B cell (primary cell): ENCODE data around the gene PTPRN. TPM values are rescaled to one million over a fixed set of nuclear protein-coding genes. Genes with fewer than 3 reads are reported as not detected.

ENCODE experiments used
- ATAC-seq: fragments of 200-7000 bp; cut with Tn5 transposase; one replicate; pipeline ENCODE4 v1.10.0; 2021; ENCODE audit warnings: low read depth, mild to moderate bottlenecking, moderate number of reproducible peaks, moderate library complexity
- CTCF ChIA-PET: fragments of 350-600 bp; sonication (Branson Sonifier 250); formaldehyde crosslinking; loops from one replicate; lab custom pipeline; 2021; ENCODE audit warnings: antibody characterized with exemption, inconsistent platforms; lab: Charles Lee
- POLR2A ChIA-PET: fragments of 350-600 bp; sonication (Branson Sonifier 250); formaldehyde crosslinking; loops from one replicate; lab custom pipeline; 2021; ENCODE audit warnings: antibody characterized with exemption; lab: Charles Lee
- DNase-seq: peaks from one replicate; pipeline ENCODE4 v3.0.0; 2013
- H2AFZ ChIP-seq: 2 replicates; pipeline ENCODE4 v1.6.1; 2012; ENCODE audit warnings: mild to moderate bottlenecking, low read depth, low read length; ENCODE audit not compliant: insufficient read depth, poor library complexity, severe bottlenecking
- H3K27ac ChIP-seq, 2 donors: 1 replicate in 1 of 2; 2 replicates in 1 of 2; pipeline ENCODE4 v1.5.1; 2012 to 2013; ENCODE audit warnings: low read length in 2 of 2, mild to moderate bottlenecking in 2 of 2, moderate library complexity in 1 of 2
- H3K27me3 ChIP-seq, 4 experiments: fragments of 200-600 bp in 1 of 4; sonication (generic) in 1 of 4; replicated peaks in 1 of 4; 1 replicate in 2 of 4; 2 replicates in 2 of 4; pipeline versions ENCODE4 v1.6.1 to v1.7.0; 2013 to 2016; ENCODE audit warnings: low read length in 3 of 4, mild to moderate bottlenecking in 2 of 4, mixed read lengths in 1 of 4, moderate library complexity in 1 of 4; ENCODE audit not compliant: insufficient read depth in 4 of 4, control insufficient read depth in 3 of 4; ENCODE audit errors: control extremely low read depth in 1 of 4
- H3K36me3 ChIP-seq, 2 experiments: replicated peaks in 1 of 2; 1 replicate in 1 of 2; 2 replicates in 1 of 2; pipeline versions ENCODE4 v1.6.1 to v1.7.1; 2013; ENCODE audit warnings: low read length in 1 of 2; ENCODE audit not compliant: insufficient read depth in 2 of 2, control insufficient read depth in 1 of 2; ENCODE audit errors: control extremely low read depth in 1 of 2, extremely low read depth in 1 of 2
- H3K4me1 ChIP-seq, 2 donors: fragments of 200-600 bp in 1 of 2; sonication (generic) in 1 of 2; 1 replicate in 1 of 2; 2 replicates in 1 of 2; pipeline versions ENCODE4 v1.5.1 to v1.6.1; 2013 to 2017; ENCODE audit warnings: low read length in 2 of 2; ENCODE audit not compliant: control insufficient read depth in 2 of 2, insufficient read depth in 2 of 2
- H3K4me2 ChIP-seq: replicated peaks from 2 replicates; pipeline ENCODE3; 2012; ENCODE audit warnings: mild to moderate bottlenecking, low read depth, low read length; ENCODE audit not compliant: poor library complexity, severe bottlenecking
- H3K4me3 ChIP-seq, 5 experiments: fragments of 200-600 bp in 1 of 5; sonication (generic) in 1 of 5; 1 replicate in 3 of 5; 2 replicates in 2 of 5; pipeline versions ENCODE4 v1.5.1 to v1.7.0; 2011 to 2016; ENCODE audit warnings: low read length in 4 of 5, mild to moderate bottlenecking in 4 of 5, low read depth in 2 of 5, control low read depth in 1 of 5, moderate library complexity in 1 of 5; ENCODE audit not compliant: insufficient read depth in 1 of 5; ENCODE audit errors: control extremely low read depth in 1 of 5, extremely low read depth in 1 of 5
- H3K79me2 ChIP-seq: fragments of 200-600 bp; sonication (generic); one replicate; pipeline ENCODE4 v1.6.0; 2016; ENCODE audit warnings: low read length; ENCODE audit not compliant: control insufficient read depth, insufficient read depth
- H3K9ac ChIP-seq: fragments of 200-600 bp; sonication (generic); 2 replicates; pipeline ENCODE4 v1.6.1; 2017; ENCODE audit warnings: mild to moderate bottlenecking, low read length, moderate library complexity
- H3K9me3 ChIP-seq, 3 donors: one replicate each; pipeline versions ENCODE4 v1.6.1 to v1.7.1; 2013; ENCODE audit warnings: low read length in 2 of 3; ENCODE audit not compliant: control insufficient read depth in 2 of 3, insufficient read depth in 1 of 3; ENCODE audit errors: control extremely low read depth in 1 of 3
- H4K20me1 ChIP-seq: 2 replicates; pipeline ENCODE4 v1.6.0; 2012; ENCODE audit warnings: mild to moderate bottlenecking, low read length; ENCODE audit not compliant: insufficient read depth, control insufficient read depth, poor library complexity, severe bottlenecking
- H3K27ac Mint-ChIP-seq: one replicate; pipeline ENCODE4 v1.8.0; 2021; ENCODE audit warnings: mixed read lengths
- H3K27me3 Mint-ChIP-seq: one replicate; pipeline ENCODE4 v1.8.0; 2021; ENCODE audit warnings: mixed read lengths
- H3K4me1 Mint-ChIP-seq: one replicate; pipeline ENCODE4 v1.8.0; 2021; ENCODE audit warnings: mixed read lengths
- H3K4me3 Mint-ChIP-seq: one replicate; pipeline ENCODE4 v1.8.0; 2021; ENCODE audit warnings: mixed read lengths
- H3K9me3 Mint-ChIP-seq: one replicate; pipeline ENCODE4 v1.8.0; 2022; ENCODE audit warnings: mixed read lengths; ENCODE audit not compliant: insufficient read depth
- EZH2 ChIP-seq: IDR thresholded peaks from 2 replicates; pipeline ENCODE4 v1.6.1; 2012; ENCODE audit warnings: borderline replicate concordance, low read depth, mild to moderate bottlenecking, moderate library complexity, low read length; ENCODE audit not compliant: insufficient read depth, poor library complexity, severe bottlenecking
- WGBS: methylation state at CpG from one replicate; pipeline ENCODE4 v1.1.5; 2013; ENCODE audit warnings: missing lambda C conversion rate; ENCODE audit not compliant: insufficient coverage; 5-methylcytosine and 5-hydroxymethylcytosine counted together
- intact Hi-C: fragments of 100-400 bp; cut with micrococcal nuclease; formaldehyde crosslinking; loops from one replicate; pipeline ENCODE4 v1.10.0; 2022
- polyA plus RNA-seq: library from polyadenylated mRNA; depleted of rRNA; stranded (reverse); fragments of >200 nt; gene quantifications from 2 replicates; pipeline ENCODE4 v1.2.3, GENCODE V29; 2012
- total RNA-seq, 2 donors: library from RNA; stranded (reverse); fragments of 120-200 nt in 1 of 2; gene quantifications; 1 replicate in 1 of 2; 2 replicates in 1 of 2; pipeline versions ENCODE4 v1.2.3 to v1.2.4, GENCODE V29; 2013 to 2022
- TF ChIP-seq, protein P1 (sequence below): fragments of 200-600 bp; IDR thresholded peaks from one replicate; pipeline ENCODE4 v1.8.0; 2022; ENCODE audit warnings: antibody characterized with exemption, mild to moderate bottlenecking

The PTPRN gene
- total and polyA plus RNA-seq, 2 donors (not counting 1 experiment from before 2014, with no cell fraction given), result 0.04 TPM; not detected in 1

DNA sequence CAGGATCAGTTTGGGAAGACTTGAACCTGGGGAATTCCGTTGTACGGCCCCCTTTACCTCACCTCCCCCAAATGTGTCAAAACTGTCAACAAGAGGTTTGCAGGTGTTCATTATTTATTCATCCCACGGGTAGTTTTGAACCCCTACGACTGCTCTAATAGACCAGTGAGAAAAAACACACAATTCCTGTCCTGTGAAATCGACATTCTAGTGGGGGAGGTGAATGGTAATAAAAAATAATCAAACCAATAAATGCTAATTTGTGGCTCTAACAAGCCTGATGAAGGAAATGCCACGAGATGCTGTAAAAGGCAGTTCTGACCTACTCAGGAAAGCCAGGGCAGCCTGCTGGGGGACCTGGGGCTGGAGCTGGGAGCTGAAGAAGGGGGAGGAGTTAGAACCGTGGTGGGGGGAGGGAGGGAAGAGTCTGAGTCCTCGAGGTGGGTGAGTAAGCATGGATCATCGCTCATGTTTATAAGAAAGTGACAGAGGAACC lies 30.5 kb downstream of the PTPRN start:
- Histone ChIP-seq H4K20me1 (peaks cover 32% of the 10 kb centered on the region), H3K9me3 (no peaks in the 10 kb centered on the region), H3K27me3 (no peaks in the 10 kb centered on the region), H3K4me2 (peak overlapping the region; percentile 93), H3K9ac (peak overlapping the region; percentile 65), H3K27ac (peak overlapping the region; percentile 98 to 100), H2AFZ (peak overlapping the region; percentile 20), H3K79me2 (peaks cover 36% of the 10 kb centered on the region), H3K4me3 (peak overlapping the region; percentile 46 to 77 (median 67)), H3K36me3 (peaks cover 2 to 37% of the 10 kb centered on the region in 2 experiments), H3K4me1 (peaks cover 32 to 48% of the 10 kb centered on the region in 2 donors)
- H3K9me3 Mint-ChIP-seq, result no peaks in the 10 kb centered on the region
- H3K27ac Mint-ChIP-seq, result peak overlapping the region; percentile 96
- 0% methylated on average over 4 of the region's 9 CpGs for WGBS
- no peaks in the 10 kb centered on the region for H3K27me3 Mint-ChIP-seq
- TF ChIP-seq, protein P1, sequence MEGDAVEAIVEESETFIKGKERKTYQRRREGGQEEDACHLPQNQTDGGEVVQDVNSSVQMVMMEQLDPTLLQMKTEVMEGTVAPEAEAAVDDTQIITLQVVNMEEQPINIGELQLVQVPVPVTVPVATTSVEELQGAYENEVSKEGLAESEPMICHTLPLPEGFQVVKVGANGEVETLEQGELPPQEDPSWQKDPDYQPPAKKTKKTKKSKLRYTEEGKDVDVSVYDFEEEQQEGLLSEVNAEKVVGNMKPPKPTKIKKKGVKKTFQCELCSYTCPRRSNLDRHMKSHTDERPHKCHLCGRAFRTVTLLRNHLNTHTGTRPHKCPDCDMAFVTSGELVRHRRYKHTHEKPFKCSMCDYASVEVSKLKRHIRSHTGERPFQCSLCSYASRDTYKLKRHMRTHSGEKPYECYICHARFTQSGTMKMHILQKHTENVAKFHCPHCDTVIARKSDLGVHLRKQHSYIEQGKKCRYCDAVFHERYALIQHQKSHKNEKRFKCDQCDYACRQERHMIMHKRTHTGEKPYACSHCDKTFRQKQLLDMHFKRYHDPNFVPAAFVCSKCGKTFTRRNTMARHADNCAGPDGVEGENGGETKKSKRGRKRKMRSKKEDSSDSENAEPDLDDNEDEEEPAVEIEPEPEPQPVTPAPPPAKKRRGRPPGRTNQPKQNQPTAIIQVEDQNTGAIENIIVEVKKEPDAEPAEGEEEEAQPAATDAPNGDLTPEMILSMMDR, result no peak
- no peak for TF ChIP-seq EZH2
- ATAC-seq, result no peak
- POLR2A ChIA-PET, result interaction anchor here (0.6 to 7.2 kb wide), 18 partner anchors 12 to 405 kb away, joined by 3 to 106 read pairs (median 8); partner anchors contain the start of genes ABCB6, ANKZF1, ATG9A and CNPPD1
- DNase-seq, result no peak
- peaks cover 50% of the 10 kb centered on the region for H3K4me1 Mint-ChIP-seq
- intact Hi-C loops, result loop anchor here (1.0 to 10.0 kb wide), 13 partner anchors 16 to 398 kb away; partner anchors contain the start of genes ABCB6, ANKZF1, ATG9A and CNPPD1
- CTCF ChIA-PET, result interaction anchor here (0.9 to 15.8 kb wide), 16 partner anchors 10 to 619 kb away, joined by 3 to 239 read pairs (median 10); partner anchors contain the start of genes ANKZF1, ATG9A, BCS1L and CNPPD1
- H3K4me3 Mint-ChIP-seq, result peak overlapping the region; percentile 92
